ENCODE results near the gene CEACAM4. TPM values are rescaled to one million over a fixed set of nuclear protein-coding genes. Genes with fewer than 3 reads are reported as not detected.
A peak's percentile ranks its signal among the peaks of the same experiment; 100 is the strongest.
"Not testable (repeated sequence)": the region's sequence is repeated elsewhere in the genome, so short reads cannot be mapped to it uniquely, and the experiment has no call there.

The CEACAM4 gene
- total and polyA plus RNA-seq, 4 donors: 0.51 to 1.8 (median 0.84) TPM; not detected in 1

DNA sequence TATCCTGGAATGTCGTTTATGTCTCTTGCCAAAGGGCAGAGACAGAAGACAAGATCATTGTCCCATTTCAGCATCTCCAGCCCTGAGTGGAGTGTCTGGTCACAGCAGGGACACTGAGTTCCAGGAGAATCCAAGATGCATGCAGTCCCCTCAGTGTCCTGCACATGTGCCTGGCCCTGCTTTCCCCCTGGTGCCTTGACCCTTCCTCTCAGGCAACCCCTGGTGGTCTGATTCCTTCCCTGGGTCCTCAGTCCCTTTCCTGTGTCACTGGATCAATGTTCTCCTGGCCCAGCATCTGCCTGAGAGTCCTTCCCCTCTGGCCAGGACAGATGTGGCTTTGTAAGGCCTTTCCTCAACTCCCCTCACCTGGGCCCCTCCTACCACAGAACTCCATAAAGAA is 41.9 kb downstream of the CEACAM4 start:
- peaks cover 7% of the 10 kb centered on the region for H3K9me3 ChIP-seq (ENCODE audit: control insufficient read depth, low read length)
- DNase-seq (no peak), ATAC-seq (ENCODE audit: low FRiP score) (no peak)
- WGBS, 2 donors: 69 to 91% methylated on average over 1 of the region's 1 CpG
- no peak overlapping the region for H3K27ac ChIP-seq (ENCODE audit: low read depth in 1 of 2, low read length in 2 of 2)
- H3K27me3 ChIP-seq (ENCODE audit: control insufficient read depth in 1 of 2, insufficient read depth in 2 of 2, low read length in 1 of 2): no peaks in the 10 kb centered on the region
- H3K4me3 ChIP-seq (ENCODE audit: low read length in 2 of 2): no peak overlapping the region
- no peaks in the 10 kb centered on the region for H3K36me3 ChIP-seq (ENCODE audit: control insufficient read depth in 1 of 2, insufficient read depth in 2 of 2, low read length in 1 of 2)
- no peaks in the 10 kb centered on the region for H3K4me1 ChIP-seq (ENCODE audit: control insufficient read depth in 1 of 2, insufficient read depth in 2 of 2, low read length in 2 of 2)
- intact Hi-C loops (cut with DNase I): no loop called here

GRCh38 chr19:41584260-41584810 is 42.5 kb downstream of the CEACAM4 start:
- Histone ChIP-seq H3K4me3 (ENCODE audit: low read length in 2 of 2) (no peak overlapping the region), H3K27me3 (ENCODE audit: control insufficient read depth in 1 of 2, insufficient read depth in 2 of 2, low read length in 1 of 2) (no peaks in the 10 kb centered on the region), H3K36me3 (ENCODE audit: control insufficient read depth in 1 of 2, insufficient read depth in 2 of 2, low read length in 1 of 2) (no peaks in the 10 kb centered on the region), H3K9me3 (ENCODE audit: control insufficient read depth, low read length) (peaks cover 7% of the 10 kb centered on the region), H3K27ac (ENCODE audit: low read depth in 1 of 2, low read length in 2 of 2) (no peak overlapping the region), H3K4me1 (ENCODE audit: control insufficient read depth in 1 of 2, insufficient read depth in 2 of 2, low read length in 2 of 2) (no peaks in the 10 kb centered on the region)
- 57 to 61% methylated on average over 6 of the region's 6 CpGs for WGBS, 2 donors
- intact Hi-C loops (cut with DNase I): no loop called here
- ATAC-seq (ENCODE audit: low FRiP score) (no peak), DNase-seq (no peak)

- ATAC-seq (ENCODE audit: low FRiP score); H3K36me3 ChIP-seq (ENCODE audit: control insufficient read depth in 1 of 2, insufficient read depth in 2 of 2, low read length in 1 of 2); H3K4me3 ChIP-seq (ENCODE audit: low read length in 2 of 2); DNase-seq; H3K4me1 ChIP-seq (ENCODE audit: control insufficient read depth in 1 of 2, insufficient read depth in 2 of 2, low read length in 2 of 2); H3K27ac ChIP-seq (ENCODE audit: low read depth in 1 of 2, low read length in 2 of 2); H3K9me3 ChIP-seq (ENCODE audit: control insufficient read depth, low read length); intact Hi-C loops (cut with DNase I); H3K27me3 ChIP-seq (ENCODE audit: control insufficient read depth in 1 of 2, insufficient read depth in 2 of 2, low read length in 1 of 2): not testable (repeated sequence)
- 86 to 91% methylated on average over 1 of the region's 1 CpG for WGBS, 2 donors
These were observed 44.2 kb downstream of the CEACAM4 start for GRCh38 chr19:41582577-41583182.

- H3K27ac ChIP-seq (ENCODE audit: low read depth in 1 of 2, low read length in 2 of 2); ATAC-seq (ENCODE audit: low FRiP score); H3K36me3 ChIP-seq (ENCODE audit: control insufficient read depth in 1 of 2, insufficient read depth in 2 of 2, low read length in 1 of 2); H3K27me3 ChIP-seq (ENCODE audit: control insufficient read depth in 1 of 2, insufficient read depth in 2 of 2, low read length in 1 of 2); H3K4me3 ChIP-seq (ENCODE audit: low read length in 2 of 2); H3K9me3 ChIP-seq (ENCODE audit: control insufficient read depth, low read length); H3K4me1 ChIP-seq (ENCODE audit: control insufficient read depth in 1 of 2, insufficient read depth in 2 of 2, low read length in 2 of 2); DNase-seq; intact Hi-C loops (cut with DNase I): not testable (repeated sequence)
- WGBS, 2 donors: 54 to 57% methylated on average over 4 of the region's 4 CpGs
These were observed 45.8 kb downstream of the CEACAM4 start for GRCh38 chr19:41581068-41581467.

GRCh38 chr19:41578886-41579285 is 48.0 kb downstream of the CEACAM4 start:
- Histone ChIP-seq H3K27me3 (ENCODE audit: control insufficient read depth in 1 of 2, insufficient read depth in 2 of 2, low read length in 1 of 2) (no peaks in the 10 kb centered on the region), H3K9me3 (ENCODE audit: control insufficient read depth, low read length) (peaks cover 9% of the 10 kb centered on the region), H3K4me3 (ENCODE audit: low read length in 2 of 2) (no peak overlapping the region), H3K27ac (ENCODE audit: low read depth in 1 of 2, low read length in 2 of 2) (no peak overlapping the region), H3K36me3 (ENCODE audit: control insufficient read depth in 1 of 2, insufficient read depth in 2 of 2, low read length in 1 of 2) (no peaks in the 10 kb centered on the region), H3K4me1 (ENCODE audit: control insufficient read depth in 1 of 2, insufficient read depth in 2 of 2, low read length in 2 of 2) (no peaks in the 10 kb centered on the region)
- DNase-seq (no peak), ATAC-seq (ENCODE audit: low FRiP score) (no peak)
- 53 to 55% methylated on average over 2 of the region's 2 CpGs for WGBS, 2 donors
- intact Hi-C loops (cut with DNase I): no loop called here

- ATAC-seq (ENCODE audit: low FRiP score): no peak
- no peaks in the 10 kb centered on the region for H3K4me1 ChIP-seq (ENCODE audit: control insufficient read depth in 1 of 2, insufficient read depth in 2 of 2, low read length in 2 of 2)
- H3K36me3 ChIP-seq (ENCODE audit: control insufficient read depth in 1 of 2, insufficient read depth in 2 of 2, low read length in 1 of 2): no peaks in the 10 kb centered on the region
- H3K27me3 ChIP-seq (ENCODE audit: control insufficient read depth in 1 of 2, insufficient read depth in 2 of 2, low read length in 1 of 2): no peaks in the 10 kb centered on the region
- no peak overlapping the region for H3K27ac ChIP-seq (ENCODE audit: low read depth in 1 of 2, low read length in 2 of 2)
- no peak overlapping the region for H3K4me3 ChIP-seq (ENCODE audit: low read length in 2 of 2)
- peaks cover 9% of the 10 kb centered on the region for H3K9me3 ChIP-seq (ENCODE audit: control insufficient read depth, low read length)
- intact Hi-C loops (cut with DNase I): no loop called here
- 59 to 64% methylated on average over 2 of the region's 2 CpGs for WGBS, 2 donors
- DNase-seq: no peak
These were observed 49.0 kb downstream of the CEACAM4 start for GRCh38 chr19:41577833-41578232.

- WGBS, 2 donors: 69 to 75% methylated on average over 19 of the region's 19 CpGs
- Histone ChIP-seq H3K27ac (ENCODE audit: low read depth in 1 of 2, low read length in 2 of 2) (no peak overlapping the region), H3K27me3 (ENCODE audit: control insufficient read depth in 1 of 2, insufficient read depth in 2 of 2, low read length in 1 of 2) (no peaks in the 10 kb centered on the region), H3K4me3 (ENCODE audit: low read length in 2 of 2) (no peak overlapping the region), H3K9me3 (ENCODE audit: control insufficient read depth, low read length) (peaks cover 8% of the 10 kb centered on the region), H3K36me3 (ENCODE audit: control insufficient read depth in 1 of 2, insufficient read depth in 2 of 2, low read length in 1 of 2) (no peaks in the 10 kb centered on the region), H3K4me1 (ENCODE audit: control insufficient read depth in 1 of 2, insufficient read depth in 2 of 2, low read length in 2 of 2) (no peaks in the 10 kb centered on the region)
- intact Hi-C loops (cut with DNase I): no loop called here
- DNase-seq (no peak), ATAC-seq (ENCODE audit: low FRiP score) (no peak)
These were observed 49.6 kb downstream of the CEACAM4 start for GRCh38 chr19:41577144-41577830.

DNA sequence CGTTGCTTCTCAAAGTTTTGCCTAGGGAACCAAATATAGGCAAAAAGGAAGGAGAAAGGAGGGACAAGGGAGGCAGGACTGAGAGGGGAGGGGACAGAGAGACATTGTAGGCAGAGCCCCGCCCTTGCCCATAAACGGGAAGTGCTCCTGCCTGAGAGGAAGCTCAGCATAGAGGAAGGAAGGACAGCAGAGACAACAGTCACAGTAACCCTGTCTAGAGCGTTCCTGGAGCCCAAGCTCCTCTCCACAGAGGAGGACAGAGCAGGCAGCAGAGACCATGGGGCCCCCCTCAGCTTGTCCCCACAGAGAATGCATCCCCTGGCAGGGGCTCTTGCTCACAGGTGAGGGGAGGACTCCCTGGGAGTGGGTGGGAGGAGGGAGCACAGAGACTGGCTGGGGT is 50.9 kb downstream of the CEACAM4 start, which contains the start of gene CEACAM21:
CEACAM21 (plus strand) TSS at position 169 of the 400 bp plus-strand sequence; CDS start at position 278, 109 bp downstream.
- H3K36me3 ChIP-seq (ENCODE audit: control insufficient read depth in 1 of 2, insufficient read depth in 2 of 2, low read length in 1 of 2): no peaks in the 10 kb centered on the region
- H3K27ac ChIP-seq (ENCODE audit: low read depth in 1 of 2, low read length in 2 of 2): no peak within 1 kb of the TSS
- ATAC-seq (ENCODE audit: low FRiP score) (peak; percentile 80), DNase-seq (peak in 1 of 2 donors; percentile 80)
- H3K27me3 ChIP-seq (ENCODE audit: control insufficient read depth in 1 of 2, insufficient read depth in 2 of 2, low read length in 1 of 2): no peaks in the 10 kb centered on the region
- no peak within 1 kb of the TSS for H3K4me3 ChIP-seq (ENCODE audit: low read length in 2 of 2)
- intact Hi-C loops (cut with DNase I): no loop called here
- H3K9me3 ChIP-seq (ENCODE audit: control insufficient read depth, low read length): peaks cover 5% of the 10 kb centered on the region
- H3K4me1 ChIP-seq (ENCODE audit: control insufficient read depth in 1 of 2, insufficient read depth in 2 of 2, low read length in 2 of 2): no peaks in the 10 kb centered on the region
- WGBS, 2 donors: 29 to 33% methylated on average over 4 of the region's 4 CpGs
